Ascending aorta (tissue), 2 donors: ENCODE data around the gene TTR. TPM values are rescaled to one million over a fixed set of nuclear protein-coding genes. Genes with fewer than 3 reads are reported as not detected.

ENCODE experiments used
- DNase-seq, 2 donors: peaks; one replicate each; pipeline ENCODE4 v3.0.0-alpha.2; 2019; ENCODE audit warnings: low spot score in 2 of 2
- H3K27ac ChIP-seq, 2 donors: fragments of 200-600 bp; sonication (generic); one replicate each; pipeline ENCODE4 v1.5.1; 2016 to 2017; ENCODE audit warnings: mild to moderate bottlenecking in 1 of 2
- H3K27me3 ChIP-seq: fragments of 200-600 bp; sonication (generic); one replicate; pipeline ENCODE4 v1.5.1; 2017
- H3K36me3 ChIP-seq, 2 donors: fragments of 200-600 bp; sonication (generic); one replicate each; pipeline ENCODE4 v1.5.1; 2016
- H3K4me1 ChIP-seq, 2 donors: fragments of 200-600 bp; sonication (generic); one replicate each; pipeline ENCODE4 v1.5.1; 2016 to 2017; ENCODE audit warnings: mild to moderate bottlenecking in 1 of 2
- H3K4me3 ChIP-seq, 2 donors: fragments of 200-600 bp; sonication (generic); one replicate each; pipeline ENCODE4 v1.5.1; 2016 to 2017; ENCODE audit warnings: mild to moderate bottlenecking in 1 of 2
- H3K9me3 ChIP-seq, 2 donors: fragments of 200-600 bp; sonication (generic); one replicate each; pipeline ENCODE4 v1.5.1; 2016
- intact Hi-C: fragments of 100-400 bp; cut with DNase I; formaldehyde crosslinking; loops from one replicate; pipeline ENCODE4 v1.15.1; 2023
- total RNA-seq: library from RNA; depleted of rRNA; stranded (reverse); fragments of >200 nt; gene quantifications from one replicate; pipeline ENCODE4 v1.1.0, GENCODE V29; 2016
- TF ChIP-seq, protein P1 (sequence below), 3 experiments: fragments of 200-600 bp in 2 of 3; fragments of 450-650 bp in 1 of 3; sonication (generic) in 2 of 3; IDR thresholded peaks; one replicate each; pipeline ENCODE4 v1.5.1; 2016 to 2019; ENCODE audit warnings: antibody characterized with exemption in 3 of 3, mild to moderate bottlenecking in 1 of 3, moderate library complexity in 1 of 3

Gene TTR
- total RNA-seq, 1 donor from 2014 or later = 5.2 TPM

DNA sequence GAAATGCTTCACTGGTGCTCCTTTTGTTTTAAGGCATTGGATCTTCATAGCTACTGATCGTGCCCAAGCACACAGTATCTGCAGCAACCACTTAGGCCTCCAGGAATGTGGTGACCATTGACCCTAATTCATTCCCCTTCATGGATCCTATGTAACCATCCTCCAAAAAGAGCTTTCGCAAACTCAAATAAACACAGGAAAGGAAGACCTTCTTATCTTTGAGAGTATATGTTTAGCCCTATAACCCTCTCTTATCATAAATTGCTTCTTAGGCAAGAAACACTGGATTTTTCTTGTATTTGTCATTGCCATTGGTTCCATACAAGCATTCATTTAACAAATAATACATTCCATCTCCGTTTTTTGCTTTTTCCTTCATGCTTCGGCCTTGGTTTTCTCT lies 4.1 kb upstream of the TTR start:
- H3K4me1 ChIP-seq = no peaks in the 10 kb centered on the region
- no peak overlapping the region for H3K4me3 ChIP-seq
- TF ChIP-seq, protein P1, sequence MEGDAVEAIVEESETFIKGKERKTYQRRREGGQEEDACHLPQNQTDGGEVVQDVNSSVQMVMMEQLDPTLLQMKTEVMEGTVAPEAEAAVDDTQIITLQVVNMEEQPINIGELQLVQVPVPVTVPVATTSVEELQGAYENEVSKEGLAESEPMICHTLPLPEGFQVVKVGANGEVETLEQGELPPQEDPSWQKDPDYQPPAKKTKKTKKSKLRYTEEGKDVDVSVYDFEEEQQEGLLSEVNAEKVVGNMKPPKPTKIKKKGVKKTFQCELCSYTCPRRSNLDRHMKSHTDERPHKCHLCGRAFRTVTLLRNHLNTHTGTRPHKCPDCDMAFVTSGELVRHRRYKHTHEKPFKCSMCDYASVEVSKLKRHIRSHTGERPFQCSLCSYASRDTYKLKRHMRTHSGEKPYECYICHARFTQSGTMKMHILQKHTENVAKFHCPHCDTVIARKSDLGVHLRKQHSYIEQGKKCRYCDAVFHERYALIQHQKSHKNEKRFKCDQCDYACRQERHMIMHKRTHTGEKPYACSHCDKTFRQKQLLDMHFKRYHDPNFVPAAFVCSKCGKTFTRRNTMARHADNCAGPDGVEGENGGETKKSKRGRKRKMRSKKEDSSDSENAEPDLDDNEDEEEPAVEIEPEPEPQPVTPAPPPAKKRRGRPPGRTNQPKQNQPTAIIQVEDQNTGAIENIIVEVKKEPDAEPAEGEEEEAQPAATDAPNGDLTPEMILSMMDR (IDR thresholded peaks at IDR 0.05) = no peak
- intact Hi-C loops = no loop called here
- H3K27ac ChIP-seq = no peak overlapping the region
- no peaks in the 10 kb centered on the region for H3K27me3 ChIP-seq
- no peaks in the 10 kb centered on the region for H3K9me3 ChIP-seq
- no peak for DNase-seq
- H3K36me3 ChIP-seq = no peaks in the 10 kb centered on the region

DNA sequence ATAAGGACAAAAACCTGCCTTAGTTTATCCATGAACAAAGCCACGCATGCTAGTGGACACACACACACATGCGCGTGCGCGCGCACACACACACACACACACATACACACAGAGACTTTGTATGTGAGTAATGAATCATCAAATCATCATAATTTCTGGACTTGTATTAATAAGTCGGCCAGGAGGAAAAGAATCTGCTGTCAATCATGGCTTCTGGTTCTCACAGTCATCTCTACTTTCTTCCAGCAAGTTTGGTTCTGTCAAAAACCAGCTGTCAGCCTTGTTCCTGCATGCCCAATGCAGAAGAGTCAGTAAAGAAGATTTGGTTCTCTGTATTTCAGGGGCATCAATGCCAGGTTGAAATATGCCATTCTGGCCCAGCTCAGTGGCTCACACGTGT lies 1.1 kb upstream of the TTR start:
- Histone ChIP-seq H3K27me3 (no peaks in the 10 kb centered on the region), H3K4me3 (no peak overlapping the region), H3K4me1 (no peaks in the 10 kb centered on the region), H3K9me3 (no peaks in the 10 kb centered on the region), H3K36me3 (no peaks in the 10 kb centered on the region), H3K27ac (no peak overlapping the region)
- no peak for DNase-seq
- TF ChIP-seq, protein P1 (IDR thresholded peaks at IDR 0.05) = no peak
- intact Hi-C loops = no loop called here

DNA sequence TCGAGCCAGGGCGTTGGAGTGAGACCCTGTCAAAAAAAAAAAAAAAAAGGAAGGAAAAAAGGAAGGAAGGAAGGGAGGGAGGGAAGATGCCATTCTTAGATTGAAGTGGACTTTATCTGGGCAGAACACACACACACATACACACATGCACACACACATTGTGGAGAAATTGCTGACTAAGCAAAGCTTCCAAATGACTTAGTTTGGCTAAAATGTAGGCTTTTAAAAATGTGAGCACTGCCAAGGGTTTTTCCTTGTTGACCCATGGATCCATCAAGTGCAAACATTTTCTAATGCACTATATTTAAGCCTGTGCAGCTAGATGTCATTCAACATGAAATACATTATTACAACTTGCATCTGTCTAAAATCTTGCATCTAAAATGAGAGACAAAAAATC lies 564 bp upstream of the TTR start:
- DNase-seq = no peak
- TF ChIP-seq, protein P1 (IDR thresholded peaks at IDR 0.05) = no peak
- no peak overlapping the region for H3K27ac ChIP-seq
- no peaks in the 10 kb centered on the region for H3K9me3 ChIP-seq
- H3K4me3 ChIP-seq = no peak overlapping the region
- H3K27me3 ChIP-seq = no peaks in the 10 kb centered on the region
- no peaks in the 10 kb centered on the region for H3K4me1 ChIP-seq
- no peaks in the 10 kb centered on the region for H3K36me3 ChIP-seq
- intact Hi-C loops = no loop called here

DNA sequence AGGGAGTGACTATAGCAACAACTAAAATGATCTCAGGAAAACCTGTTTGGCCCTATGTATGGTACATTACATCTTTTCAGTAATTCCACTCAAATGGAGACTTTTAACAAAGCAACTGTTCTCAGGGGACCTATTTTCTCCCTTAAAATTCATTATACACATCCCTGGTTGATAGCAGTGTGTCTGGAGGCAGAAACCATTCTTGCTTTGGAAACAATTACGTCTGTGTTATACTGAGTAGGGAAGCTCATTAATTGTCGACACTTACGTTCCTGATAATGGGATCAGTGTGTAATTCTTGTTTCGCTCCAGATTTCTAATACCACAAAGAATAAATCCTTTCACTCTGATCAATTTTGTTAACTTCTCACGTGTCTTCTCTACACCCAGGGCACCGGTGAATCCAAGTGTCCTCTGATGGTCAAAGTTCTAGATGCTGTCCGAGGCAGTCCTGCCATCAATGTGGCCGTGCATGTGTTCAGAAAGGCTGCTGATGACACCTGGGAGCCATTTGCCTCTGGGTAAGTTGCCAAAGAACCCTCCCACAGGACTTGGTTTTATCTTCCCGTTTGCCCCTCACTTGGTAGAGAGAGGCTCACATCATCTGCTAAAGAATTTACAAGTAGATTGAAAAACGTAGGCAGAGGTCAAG lies 955 bp downstream of the TTR start:
- Histone ChIP-seq H3K27ac (no peak overlapping the region), H3K27me3 (no peaks in the 10 kb centered on the region), H3K36me3 (no peaks in the 10 kb centered on the region), H3K4me1 (no peaks in the 10 kb centered on the region), H3K9me3 (no peaks in the 10 kb centered on the region), H3K4me3 (no peak overlapping the region)
- no peak for DNase-seq
- TF ChIP-seq, protein P1 (IDR thresholded peaks at IDR 0.05) = no peak
- intact Hi-C loops = no loop called here

DNA sequence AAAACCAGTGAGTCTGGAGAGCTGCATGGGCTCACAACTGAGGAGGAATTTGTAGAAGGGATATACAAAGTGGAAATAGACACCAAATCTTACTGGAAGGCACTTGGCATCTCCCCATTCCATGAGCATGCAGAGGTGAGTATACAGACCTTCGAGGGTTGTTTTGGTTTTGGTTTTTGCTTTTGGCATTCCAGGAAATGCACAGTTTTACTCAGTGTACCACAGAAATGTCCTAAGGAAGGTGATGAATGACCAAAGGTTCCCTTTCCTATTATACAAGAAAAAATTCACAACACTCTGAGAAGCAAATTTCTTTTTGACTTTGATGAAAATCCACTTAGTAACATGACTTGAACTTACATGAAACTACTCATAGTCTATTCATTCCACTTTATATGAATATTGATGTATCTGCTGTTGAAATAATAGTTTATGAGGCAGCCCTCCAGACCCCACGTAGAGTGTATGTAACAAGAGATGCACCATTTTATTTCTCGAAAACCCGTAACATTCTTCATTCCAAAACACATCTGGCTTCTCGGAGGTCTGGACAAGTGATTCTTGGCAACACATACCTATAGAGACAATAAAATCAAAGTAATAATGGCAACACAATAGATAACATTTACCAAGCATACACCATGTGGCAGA lies 3.6 kb downstream of the TTR start:
- Histone ChIP-seq H3K27ac (no peak overlapping the region), H3K36me3 (no peaks in the 10 kb centered on the region), H3K27me3 (no peaks in the 10 kb centered on the region), H3K4me3 (no peak overlapping the region), H3K4me1 (no peaks in the 10 kb centered on the region), H3K9me3 (no peaks in the 10 kb centered on the region)
- intact Hi-C loops = no loop called here
- TF ChIP-seq, protein P1 (IDR thresholded peaks at IDR 0.05) = no peak
- DNase-seq = no peak
